ENCODE results near the gene KRTAP24-1.

GRCh38 chr21:30234643-30235042 lies 48.1 kb downstream of the KRTAP24-1 start:
- TF ChIP-seq, protein P1, sequence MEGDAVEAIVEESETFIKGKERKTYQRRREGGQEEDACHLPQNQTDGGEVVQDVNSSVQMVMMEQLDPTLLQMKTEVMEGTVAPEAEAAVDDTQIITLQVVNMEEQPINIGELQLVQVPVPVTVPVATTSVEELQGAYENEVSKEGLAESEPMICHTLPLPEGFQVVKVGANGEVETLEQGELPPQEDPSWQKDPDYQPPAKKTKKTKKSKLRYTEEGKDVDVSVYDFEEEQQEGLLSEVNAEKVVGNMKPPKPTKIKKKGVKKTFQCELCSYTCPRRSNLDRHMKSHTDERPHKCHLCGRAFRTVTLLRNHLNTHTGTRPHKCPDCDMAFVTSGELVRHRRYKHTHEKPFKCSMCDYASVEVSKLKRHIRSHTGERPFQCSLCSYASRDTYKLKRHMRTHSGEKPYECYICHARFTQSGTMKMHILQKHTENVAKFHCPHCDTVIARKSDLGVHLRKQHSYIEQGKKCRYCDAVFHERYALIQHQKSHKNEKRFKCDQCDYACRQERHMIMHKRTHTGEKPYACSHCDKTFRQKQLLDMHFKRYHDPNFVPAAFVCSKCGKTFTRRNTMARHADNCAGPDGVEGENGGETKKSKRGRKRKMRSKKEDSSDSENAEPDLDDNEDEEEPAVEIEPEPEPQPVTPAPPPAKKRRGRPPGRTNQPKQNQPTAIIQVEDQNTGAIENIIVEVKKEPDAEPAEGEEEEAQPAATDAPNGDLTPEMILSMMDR (IDR thresholded peaks at IDR 0.05; ENCODE audit: poor library complexity): no peak
- no peak for TF ChIP-seq EZH2phosphoT487 (IDR thresholded peaks at IDR 0.05; ENCODE audit: low read depth, severe bottlenecking, unreplicated experiment)

Measured in hepatocyte (in vitro differentiated cells).